ENCODE data around the gene SYAP1. TPM values are rescaled to one million over a fixed set of nuclear protein-coding genes. Genes with fewer than 3 reads are reported as not detected.

SYAP1 gene
- total and polyA plus RNA-seq, 2 donors (not counting 1 experiment from before 2014, with no cell fraction given) = 3.5 to 18.3 TPM

DNA sequence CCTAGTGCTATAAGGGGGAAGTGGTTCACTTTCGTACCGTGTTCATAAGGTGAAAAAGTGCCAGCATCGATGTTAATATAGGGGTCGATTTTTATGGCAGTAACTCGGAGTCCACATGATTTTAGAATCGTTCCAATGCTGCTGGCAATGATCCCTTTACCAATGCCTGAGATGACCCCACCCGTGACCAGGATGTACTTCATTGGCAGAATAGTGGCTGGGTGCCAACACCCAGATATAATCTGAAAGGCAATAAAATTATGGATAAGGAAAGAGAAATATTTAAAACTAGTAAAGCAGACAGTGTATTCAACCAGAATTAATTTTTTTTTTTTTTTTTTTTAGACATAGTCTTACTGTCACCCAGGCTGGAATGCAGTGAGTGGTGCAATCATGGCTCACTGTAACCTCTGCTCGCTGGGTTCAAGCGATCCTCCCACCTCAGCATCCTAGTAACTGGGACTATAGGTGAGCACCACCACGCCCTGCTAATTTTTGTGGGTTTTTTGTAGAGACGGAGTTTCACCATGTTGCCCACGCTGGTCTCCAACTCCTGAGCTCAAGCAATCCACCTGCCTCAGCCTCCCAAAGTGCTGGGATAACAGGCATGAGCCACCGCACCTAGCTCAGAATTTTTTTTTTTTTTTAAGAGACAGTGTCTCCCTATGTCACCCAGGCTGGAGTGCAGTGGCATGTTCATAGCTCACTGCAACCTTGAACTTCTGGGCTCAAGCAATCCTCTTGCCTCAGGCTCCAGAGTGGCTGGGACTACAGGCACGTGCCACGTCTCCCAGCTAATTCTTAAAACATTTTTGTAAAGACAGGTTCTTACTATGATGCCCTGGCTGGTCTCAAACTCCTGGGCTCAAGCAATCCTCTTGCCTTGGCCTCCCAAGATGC is 16.5 kb upstream of the SYAP1 start:
- Mint-ChIP-seq H3K27ac (no peak overlapping the region), H3K27me3 (no peaks in the 10 kb centered on the region), H3K4me1 (peaks cover 10% of the 10 kb centered on the region), H3K4me3 (no peak overlapping the region), H3K9me3 (ENCODE audit: insufficient read depth) (no peaks in the 10 kb centered on the region)
- Histone ChIP-seq H3K27me3 (replicated peaks in 1 of 4; ENCODE audit: control extremely low read depth in 1 of 4, control insufficient read depth in 3 of 4, insufficient read depth in 4 of 4, low read length in 3 of 4) (no peaks in the 10 kb centered on the region), H4K20me1 (ENCODE audit: control insufficient read depth, insufficient read depth, low read length, poor library complexity, severe bottlenecking) (no peaks in the 10 kb centered on the region), H3K4me1 (ENCODE audit: control insufficient read depth in 2 of 2, insufficient read depth in 2 of 2, low read length in 2 of 2) (no peaks in the 10 kb centered on the region), H2AFZ (ENCODE audit: insufficient read depth, low read depth, low read length, poor library complexity, severe bottlenecking) (no peak overlapping the region), H3K9ac (ENCODE audit: low read length) (no peak overlapping the region), H3K36me3 (replicated peaks in 1 of 2; ENCODE audit: control extremely low read depth in 1 of 2, control insufficient read depth in 1 of 2, extremely low read depth in 1 of 2, insufficient read depth in 2 of 2, low read length in 1 of 2) (no peaks in the 10 kb centered on the region), H3K4me3 (ENCODE audit: control extremely low read depth in 1 of 5, extremely low read depth in 1 of 5, insufficient read depth in 1 of 5, low read depth in 2 of 5, low read length in 4 of 5) (no peak overlapping the region), H3K27ac (ENCODE audit: low read length in 2 of 2) (no peak overlapping the region), H3K4me2 (replicated peaks; ENCODE audit: low read depth, low read length, poor library complexity, severe bottlenecking) (no peak overlapping the region), H3K79me2 (ENCODE audit: control insufficient read depth, insufficient read depth, low read length) (no peaks in the 10 kb centered on the region), H3K9me3 (ENCODE audit: control extremely low read depth in 1 of 3, control insufficient read depth in 2 of 3, insufficient read depth in 1 of 3, low read length in 2 of 3) (no peaks in the 10 kb centered on the region)
- WGBS (ENCODE audit: insufficient coverage) = 98% methylated on average over 6 of the region's 15 CpGs
- POLR2A ChIA-PET = no interaction called here
- intact Hi-C loops (cut with micrococcal nuclease) = no loop called here
- no peak for TF ChIP-seq EZH2 (IDR thresholded peaks at IDR 0.05; ENCODE audit: borderline replicate concordance, insufficient read depth, low read depth, low read length, poor library complexity, severe bottlenecking)
- TF ChIP-seq, protein P1, sequence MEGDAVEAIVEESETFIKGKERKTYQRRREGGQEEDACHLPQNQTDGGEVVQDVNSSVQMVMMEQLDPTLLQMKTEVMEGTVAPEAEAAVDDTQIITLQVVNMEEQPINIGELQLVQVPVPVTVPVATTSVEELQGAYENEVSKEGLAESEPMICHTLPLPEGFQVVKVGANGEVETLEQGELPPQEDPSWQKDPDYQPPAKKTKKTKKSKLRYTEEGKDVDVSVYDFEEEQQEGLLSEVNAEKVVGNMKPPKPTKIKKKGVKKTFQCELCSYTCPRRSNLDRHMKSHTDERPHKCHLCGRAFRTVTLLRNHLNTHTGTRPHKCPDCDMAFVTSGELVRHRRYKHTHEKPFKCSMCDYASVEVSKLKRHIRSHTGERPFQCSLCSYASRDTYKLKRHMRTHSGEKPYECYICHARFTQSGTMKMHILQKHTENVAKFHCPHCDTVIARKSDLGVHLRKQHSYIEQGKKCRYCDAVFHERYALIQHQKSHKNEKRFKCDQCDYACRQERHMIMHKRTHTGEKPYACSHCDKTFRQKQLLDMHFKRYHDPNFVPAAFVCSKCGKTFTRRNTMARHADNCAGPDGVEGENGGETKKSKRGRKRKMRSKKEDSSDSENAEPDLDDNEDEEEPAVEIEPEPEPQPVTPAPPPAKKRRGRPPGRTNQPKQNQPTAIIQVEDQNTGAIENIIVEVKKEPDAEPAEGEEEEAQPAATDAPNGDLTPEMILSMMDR (IDR thresholded peaks at IDR 0.05) = no peak
- ATAC-seq (ENCODE audit: low read depth) (no peak), DNase-seq (no peak)
- CTCF ChIA-PET = interaction anchor here (0.7 kb wide), 1 partner anchor 10 kb away, joined by 3 read pairs; no protein-coding TSS in a partner anchor

DNA sequence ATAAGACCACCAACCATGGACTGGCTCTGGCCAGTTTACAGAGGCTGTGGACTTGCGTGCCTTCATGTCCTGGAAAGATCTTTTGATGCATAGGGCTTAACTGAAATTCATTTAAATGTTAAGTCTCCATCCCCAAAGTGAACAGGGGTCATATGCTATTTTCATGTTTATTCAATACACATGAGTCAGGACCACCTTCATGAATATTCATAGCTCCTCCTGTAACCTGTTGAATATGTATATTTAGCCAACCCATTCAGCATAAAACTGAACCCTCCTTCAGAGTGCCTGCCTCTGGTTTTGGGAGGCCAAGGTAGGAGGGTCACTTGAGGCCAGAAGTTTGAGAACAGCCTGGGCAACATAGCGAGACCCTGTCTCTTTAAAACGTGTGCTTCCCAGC is 14.0 kb upstream of the SYAP1 start:
- Mint-ChIP-seq H3K4me1 (peaks cover 17% of the 10 kb centered on the region), H3K9me3 (ENCODE audit: insufficient read depth) (no peaks in the 10 kb centered on the region)
- 100% methylated on average over 1 of the region's 3 CpGs for WGBS (ENCODE audit: insufficient coverage)

More for the DNA sequence above, 14.0 kb upstream of the SYAP1 start:
- H3K79me2 ChIP-seq (ENCODE audit: control insufficient read depth, insufficient read depth, low read length) = no peaks in the 10 kb centered on the region
- Mint-ChIP-seq H3K4me3 (no peak overlapping the region), H3K27me3 (no peaks in the 10 kb centered on the region), H3K27ac (peak overlapping the region; percentile 50)
- no peaks in the 10 kb centered on the region for H3K36me3 ChIP-seq (replicated peaks in 1 of 2; ENCODE audit: control extremely low read depth in 1 of 2, control insufficient read depth in 1 of 2, extremely low read depth in 1 of 2, insufficient read depth in 2 of 2, low read length in 1 of 2)
- no peak for TF ChIP-seq EZH2 (IDR thresholded peaks at IDR 0.05; ENCODE audit: borderline replicate concordance, insufficient read depth, low read depth, low read length, poor library complexity, severe bottlenecking)
- TF ChIP-seq, protein P1 (IDR thresholded peaks at IDR 0.05) = no peak
- no peak overlapping the region for H3K4me3 ChIP-seq (ENCODE audit: control extremely low read depth in 1 of 5, extremely low read depth in 1 of 5, insufficient read depth in 1 of 5, low read depth in 2 of 5, low read length in 4 of 5)
- H2AFZ ChIP-seq (ENCODE audit: insufficient read depth, low read depth, low read length, poor library complexity, severe bottlenecking) = no peak overlapping the region
- no peak overlapping the region for H3K9ac ChIP-seq (ENCODE audit: low read length)
- intact Hi-C loops (cut with micrococcal nuclease) = no loop called here
- H3K9me3 ChIP-seq (ENCODE audit: control extremely low read depth in 1 of 3, control insufficient read depth in 2 of 3, insufficient read depth in 1 of 3, low read length in 2 of 3) = no peaks in the 10 kb centered on the region
- H3K27me3 ChIP-seq (replicated peaks in 1 of 4; ENCODE audit: control extremely low read depth in 1 of 4, control insufficient read depth in 3 of 4, insufficient read depth in 4 of 4, low read length in 3 of 4) = no peaks in the 10 kb centered on the region
- ATAC-seq (ENCODE audit: low read depth) = no peak
- no peak for DNase-seq
- POLR2A ChIA-PET = no interaction called here
- CTCF ChIA-PET = interaction anchor here (0.7 kb wide), 1 partner anchor 22 kb away, joined by 3 read pairs; no protein-coding TSS in a partner anchor
- no peak overlapping the region for H3K4me2 ChIP-seq (replicated peaks; ENCODE audit: low read depth, low read length, poor library complexity, severe bottlenecking)
- no peaks in the 10 kb centered on the region for H3K4me1 ChIP-seq (ENCODE audit: control insufficient read depth in 2 of 2, insufficient read depth in 2 of 2, low read length in 2 of 2)
- H4K20me1 ChIP-seq (ENCODE audit: control insufficient read depth, insufficient read depth, low read length, poor library complexity, severe bottlenecking) = no peaks in the 10 kb centered on the region
- H3K27ac ChIP-seq (ENCODE audit: low read length in 2 of 2) = no peak overlapping the region

Measured in B cell (primary cell).